Upper lobe of right lung (tissue), 1 donor: ENCODE data around the gene SMTNL1. TPM values are rescaled to one million over a fixed set of nuclear protein-coding genes. Genes with fewer than 3 reads are reported as not detected.

ENCODE experiments used
- ATAC-seq: fragments of 200-7000 bp; cut with Tn5 transposase; one replicate; pipeline ENCODE4 v1.9.1; 2020; ENCODE audit warnings: mild to moderate bottlenecking, moderate library complexity
- DNase-seq: peaks from one replicate; pipeline ENCODE4 v3.0.0-alpha.2; 2020
- H3K27ac ChIP-seq: fragments of 200-600 bp; one replicate; pipeline ENCODE4 v1.8.0; 2022
- H3K27me3 ChIP-seq: fragments of 200-600 bp; one replicate; pipeline ENCODE4 v1.8.0; 2022; ENCODE audit warnings: mild to moderate bottlenecking
- H3K36me3 ChIP-seq: fragments of 200-600 bp; one replicate; pipeline ENCODE4 v1.8.0; 2022
- H3K4me1 ChIP-seq: fragments of 200-600 bp; one replicate; pipeline ENCODE4 v1.8.0; 2022
- H3K4me3 ChIP-seq: fragments of 200-600 bp; one replicate; pipeline ENCODE4 v1.8.0; 2022; ENCODE audit warnings: mild to moderate bottlenecking
- H3K9me3 ChIP-seq: fragments of 200-600 bp; one replicate; pipeline ENCODE4 v1.8.0; 2022
- CTCF ChIP-seq: fragments of 200-600 bp; IDR thresholded peaks from one replicate; pipeline ENCODE4 v1.8.0; 2022; ENCODE audit warnings: antibody characterized with exemption
- intact Hi-C: fragments of 100-400 bp; cut with DNase I; formaldehyde crosslinking; loops from one replicate; pipeline ENCODE4 v1.11.0; 2022
- total RNA-seq: library from RNA; stranded (reverse); fragmentation: NEBNext Ultra II Directional; extraction: Animal tissue kit (Norgen Biotek cat#: 25700); gene quantifications from one replicate; pipeline ENCODE4 v1.2.1, GENCODE V29; 2021
- donor health status: DM: no; HTN: yes; CAD: no; lungs with severe emphysema.

The SMTNL1 gene
- total RNA-seq, 1 donor from 2014 or later, result not detected

DNA sequence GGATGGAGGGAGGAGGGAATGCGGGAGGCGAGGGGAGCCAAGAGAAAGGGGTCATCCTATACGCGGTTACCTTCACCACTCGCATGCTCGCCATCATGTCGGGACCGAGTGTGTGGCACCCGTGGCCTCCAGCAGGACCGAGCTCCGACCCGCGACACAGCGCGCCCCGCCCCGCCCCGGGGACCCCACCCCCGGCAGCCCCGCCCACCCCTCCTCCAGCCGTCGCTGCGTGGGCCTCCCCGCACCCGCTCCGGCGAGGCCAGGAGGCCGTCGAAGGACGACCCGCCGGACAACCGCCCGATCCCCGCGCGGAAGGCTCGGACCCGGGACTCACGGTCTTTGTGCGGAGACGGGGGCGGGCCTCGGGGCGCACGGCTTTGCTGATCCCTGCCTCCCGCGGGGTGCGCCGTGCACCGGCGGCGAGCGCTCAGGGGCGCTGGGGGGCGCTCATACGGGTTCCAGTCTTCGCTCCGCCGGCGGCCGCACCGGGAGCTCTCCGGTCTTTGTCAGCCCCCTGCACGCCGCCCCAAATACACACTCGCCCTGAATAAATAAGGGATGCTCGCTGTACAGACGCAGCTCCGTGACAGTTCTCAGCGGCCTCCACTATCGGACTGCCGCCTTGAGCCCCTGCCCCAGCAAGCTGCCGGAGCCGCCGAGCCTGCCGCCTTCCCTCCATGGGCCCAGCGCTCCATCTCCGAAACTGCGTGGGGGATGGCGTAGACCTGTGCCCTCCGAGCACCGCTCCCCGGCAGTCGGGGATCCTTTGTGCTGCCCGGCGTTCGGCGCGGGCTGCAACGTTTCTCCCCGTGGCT lies 30.3 kb downstream of the SMTNL1 start, which contains the start of gene UBE2L6:
TSS of gene UBE2L6 (minus strand) at position 158 of the 815 bp plus-strand sequence. CDS start at position 97, 61 bp downstream.
- H3K36me3 ChIP-seq, result no peaks in the 10 kb centered on the region
- peaks cover 12% of the 10 kb centered on the region for H3K4me1 ChIP-seq
- intact Hi-C loops, result loop anchor here (5.0 kb wide), 1 partner anchor 75 kb away; no protein-coding TSS in a partner anchor
- H3K27ac ChIP-seq, result peak within 1 kb of the TSS; percentile 89
- ATAC-seq, result peak; percentile 92
- no peak for TF ChIP-seq CTCF
- H3K9me3 ChIP-seq, result no peaks in the 10 kb centered on the region
- peak; percentile 92 for DNase-seq
- peak within 1 kb of the TSS; percentile 96 for H3K4me3 ChIP-seq
- no peaks in the 10 kb centered on the region for H3K27me3 ChIP-seq

DNA sequence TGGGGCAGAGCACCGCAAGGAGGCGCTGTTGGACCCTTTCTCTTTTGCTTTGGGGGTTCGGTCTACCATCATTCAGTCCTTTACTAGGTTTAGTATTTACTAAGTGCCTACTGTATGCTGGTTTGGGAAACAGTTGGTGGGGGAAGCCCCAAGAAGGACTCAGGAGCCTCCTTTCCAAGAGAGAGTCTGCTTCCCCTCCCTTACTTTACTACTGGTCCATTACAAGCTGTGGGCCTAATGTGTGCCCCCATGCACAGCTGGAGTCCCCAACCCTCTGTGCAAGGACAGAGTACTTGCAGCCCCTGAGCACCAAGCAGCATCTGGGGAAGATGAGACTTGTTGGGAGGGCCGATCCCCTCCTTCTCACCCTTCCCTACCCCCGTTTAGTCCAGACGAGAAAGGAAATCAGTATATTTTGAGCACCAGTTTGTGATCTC lies 31.0 kb downstream of the SMTNL1 start:
- peak; percentile 92 for TF ChIP-seq CTCF
- Histone ChIP-seq H3K4me1 (peaks cover 12% of the 10 kb centered on the region), H3K36me3 (no peaks in the 10 kb centered on the region), H3K9me3 (no peaks in the 10 kb centered on the region), H3K4me3 (peak overlapping the region; percentile 96), H3K27ac (peak overlapping the region; percentile 89), H3K27me3 (no peaks in the 10 kb centered on the region)
- intact Hi-C loops, result loop anchor here (5.0 kb wide), 1 partner anchor 74 kb away; no protein-coding TSS in a partner anchor
- DNase-seq (no peak), ATAC-seq (no peak)

DNA sequence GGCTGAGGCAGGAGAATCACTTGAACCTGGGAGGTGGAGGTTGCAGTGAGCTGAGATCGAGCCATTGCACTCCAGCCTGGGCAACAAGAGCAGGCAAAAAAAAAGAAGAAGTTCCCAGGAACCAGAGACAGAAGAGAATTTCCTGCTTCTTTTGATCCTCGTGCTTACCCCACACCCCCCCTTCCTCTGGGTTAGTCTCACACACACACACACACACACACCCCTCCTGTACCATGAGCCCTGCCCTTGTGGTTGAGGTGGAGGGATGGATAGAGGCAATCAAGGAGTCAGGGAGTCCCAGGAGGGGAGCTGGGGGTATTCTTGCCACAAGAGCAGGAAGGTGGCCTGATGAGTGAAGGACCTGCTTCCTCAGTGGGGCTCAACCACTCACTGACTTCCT lies 34.2 kb downstream of the SMTNL1 start:
- H3K27me3 ChIP-seq, result no peaks in the 10 kb centered on the region
- H3K27ac ChIP-seq, result no peak overlapping the region
- H3K36me3 ChIP-seq, result no peaks in the 10 kb centered on the region
- no peaks in the 10 kb centered on the region for H3K9me3 ChIP-seq
- no peak for TF ChIP-seq CTCF
- DNase-seq (no peak), ATAC-seq (no peak)
- peaks cover 1% of the 10 kb centered on the region for H3K4me1 ChIP-seq
- intact Hi-C loops, result no loop called here
- H3K4me3 ChIP-seq, result no peak overlapping the region

DNA sequence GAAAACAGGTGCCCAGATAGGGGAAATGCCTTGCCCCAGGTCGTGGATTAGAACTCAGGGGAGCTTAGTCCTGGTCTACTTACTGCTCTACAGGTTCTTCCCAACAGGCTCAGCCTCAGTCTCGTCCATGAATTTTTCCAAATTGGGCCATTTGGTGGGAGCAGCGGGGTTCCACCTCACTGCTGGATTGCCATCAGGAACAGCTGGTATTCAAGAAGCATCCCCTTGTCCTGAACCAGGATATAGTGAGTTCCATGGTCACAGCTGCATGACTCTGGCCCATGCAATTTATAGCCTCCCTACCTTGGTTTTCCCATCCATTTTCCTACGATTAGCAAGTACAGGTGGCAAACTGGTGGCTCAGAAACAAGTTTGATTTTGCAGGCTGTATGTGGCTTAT lies 36.7 kb downstream of the SMTNL1 start:
- ATAC-seq (no peak), DNase-seq (no peak)
- no peak overlapping the region for H3K4me3 ChIP-seq
- H3K9me3 ChIP-seq, result no peaks in the 10 kb centered on the region
- peaks cover 6% of the 10 kb centered on the region for H3K27me3 ChIP-seq
- TF ChIP-seq CTCF, result no peak
- H3K27ac ChIP-seq, result no peak overlapping the region
- no peaks in the 10 kb centered on the region for H3K36me3 ChIP-seq
- H3K4me1 ChIP-seq, result no peaks in the 10 kb centered on the region
- intact Hi-C loops, result no loop called here

DNA sequence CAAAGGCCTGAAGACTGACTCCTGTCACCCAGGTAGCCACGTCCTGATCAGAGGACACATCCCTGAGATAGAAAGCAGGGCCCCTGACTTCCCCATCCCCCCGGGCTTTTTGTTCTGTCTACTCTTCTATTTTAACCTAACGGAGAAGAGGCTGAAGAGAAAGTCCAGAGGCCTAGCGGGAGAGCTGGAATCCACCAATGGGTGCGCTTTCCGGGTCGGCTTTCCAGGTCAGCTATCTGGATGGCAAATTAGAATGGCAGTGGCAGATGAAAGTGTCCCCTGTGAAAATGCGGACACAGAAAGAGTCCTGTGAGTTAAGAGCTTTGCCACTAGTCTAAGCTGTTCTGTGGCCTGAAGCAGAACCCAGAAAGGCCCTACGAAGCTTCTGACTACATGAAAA lies 46.9 kb downstream of the SMTNL1 start:
- no peak for TF ChIP-seq CTCF
- no peak for DNase-seq
- H3K9me3 ChIP-seq, result no peaks in the 10 kb centered on the region
- intact Hi-C loops, result no loop called here
- no peak overlapping the region for H3K27ac ChIP-seq
- no peak overlapping the region for H3K4me3 ChIP-seq
- H3K4me1 ChIP-seq, result no peaks in the 10 kb centered on the region
- H3K36me3 ChIP-seq, result no peaks in the 10 kb centered on the region
- ATAC-seq, result no peak
- no peaks in the 10 kb centered on the region for H3K27me3 ChIP-seq
